Measurements from ENCODE around the gene ARID1B.
"Not testable (repeated sequence)": the region's sequence is repeated elsewhere in the genome, so short reads cannot be mapped to it uniquely, and the experiment has no call there.

The ARID1B gene

DNA sequence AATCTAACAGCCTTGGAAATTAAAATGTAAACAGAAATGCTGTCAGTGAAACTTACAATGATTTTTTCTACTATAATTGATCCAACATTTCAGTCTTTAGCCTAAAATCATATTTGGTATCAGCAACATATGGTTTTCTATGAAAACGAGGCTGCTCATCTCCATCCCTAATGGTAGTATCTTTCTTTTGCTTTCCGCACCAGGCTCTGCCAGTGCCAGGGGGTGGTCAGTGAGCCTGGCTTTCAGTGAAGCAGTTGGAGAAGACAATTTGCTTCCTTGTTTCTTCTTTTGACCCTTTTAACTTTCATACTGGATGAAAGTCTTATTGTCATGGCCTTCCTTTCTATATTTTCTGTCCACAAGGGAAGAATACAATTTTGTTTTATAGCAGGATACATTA is 258.4 kb downstream of the ARID1B start:
- H3K27me3 ChIP-seq (ENCODE audit: control insufficient read depth, insufficient read depth, low read length, poor library complexity, severe bottlenecking): no peaks in the 10 kb centered on the region
- WGBS, 2 experiments: 88 to 100% methylated on average over 2 of the region's 2 CpGs
- H3K36me3 ChIP-seq (ENCODE audit: control insufficient read depth, insufficient read depth, low read length): no peaks in the 10 kb centered on the region
- H3K4me3 ChIP-seq (ENCODE audit: insufficient read depth, low read depth, low read length): no peak overlapping the region
- no peak overlapping the region for H3K27ac ChIP-seq (ENCODE audit: insufficient read depth, low read depth, low read length, poor library complexity, severe bottlenecking)
- H3K4me1 ChIP-seq (ENCODE audit: control insufficient read depth, insufficient read depth, low read length): peaks cover 10% of the 10 kb centered on the region
- no peaks in the 10 kb centered on the region for H3K9me3 ChIP-seq (ENCODE audit: control insufficient read depth, low read length)

DNA sequence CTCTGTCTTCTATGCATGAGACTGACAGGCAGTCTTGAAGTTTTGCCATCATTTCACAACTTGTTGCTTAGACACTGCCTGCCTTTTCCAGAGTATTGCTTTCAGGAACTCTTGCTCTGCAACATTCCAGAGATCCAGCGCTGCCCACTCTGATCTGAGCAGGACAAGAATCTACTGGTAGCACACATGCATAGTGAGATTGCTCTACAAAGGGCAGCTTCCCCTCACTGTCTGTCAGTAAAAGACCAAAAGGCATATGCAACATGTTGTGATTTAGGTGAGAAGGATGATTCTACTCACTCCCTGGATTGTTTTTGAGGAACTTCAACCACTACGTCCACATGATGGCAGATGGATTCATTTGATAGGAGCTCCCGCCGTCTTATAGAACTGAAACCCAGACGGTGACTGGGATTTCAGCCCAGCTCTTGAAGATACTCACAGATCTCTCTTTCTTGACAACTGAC is 259.1 kb downstream of the ARID1B start:
- 92 to 93% methylated on average over 5 of the region's 5 CpGs for WGBS, 2 experiments
- Histone ChIP-seq H3K27ac (ENCODE audit: insufficient read depth, low read depth, low read length, poor library complexity, severe bottlenecking) (no peak overlapping the region), H3K4me3 (ENCODE audit: insufficient read depth, low read depth, low read length) (no peak overlapping the region)

DNA sequence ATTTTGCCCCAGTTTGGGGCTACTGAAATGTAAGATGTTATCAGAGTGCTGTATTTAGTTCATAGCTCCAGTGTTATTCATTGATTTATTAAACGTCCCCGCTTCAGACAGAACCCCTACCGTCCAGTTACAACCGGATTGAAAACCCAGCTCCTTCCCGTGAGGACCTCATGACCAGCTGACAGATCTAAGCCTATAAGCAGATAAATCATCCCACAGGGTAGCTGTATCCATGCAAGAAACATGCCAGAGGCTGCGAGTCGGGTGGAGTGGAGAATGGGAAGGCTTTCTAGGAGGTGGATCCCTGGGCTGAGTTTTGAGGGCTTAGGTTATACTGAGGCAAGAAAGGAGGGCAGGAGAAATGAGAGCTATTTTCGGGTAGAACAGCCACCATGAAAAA is 260.0 kb downstream of the ARID1B start:
- H3K9me3 ChIP-seq (ENCODE audit: control insufficient read depth, low read length): no peaks in the 10 kb centered on the region
- WGBS, 2 experiments: 81 to 88% methylated on average over 8 of the region's 8 CpGs
- H3K27ac ChIP-seq (ENCODE audit: insufficient read depth, low read depth, low read length, poor library complexity, severe bottlenecking): no peak overlapping the region
- H3K4me1 ChIP-seq (ENCODE audit: control insufficient read depth, insufficient read depth, low read length): peaks cover 10% of the 10 kb centered on the region
- no peaks in the 10 kb centered on the region for H3K27me3 ChIP-seq (ENCODE audit: control insufficient read depth, insufficient read depth, low read length, poor library complexity, severe bottlenecking)
- H3K4me3 ChIP-seq (ENCODE audit: insufficient read depth, low read depth, low read length): no peak overlapping the region
- no peaks in the 10 kb centered on the region for H3K36me3 ChIP-seq (ENCODE audit: control insufficient read depth, insufficient read depth, low read length)

More for the DNA sequence above, 259.1 kb downstream of the ARID1B start:
- Histone ChIP-seq H3K4me1 (ENCODE audit: control insufficient read depth, insufficient read depth, low read length) (peaks cover 10% of the 10 kb centered on the region), H3K27me3 (ENCODE audit: control insufficient read depth, insufficient read depth, low read length, poor library complexity, severe bottlenecking) (no peaks in the 10 kb centered on the region), H3K36me3 (ENCODE audit: control insufficient read depth, insufficient read depth, low read length) (no peaks in the 10 kb centered on the region), H3K9me3 (ENCODE audit: control insufficient read depth, low read length) (no peaks in the 10 kb centered on the region)

DNA sequence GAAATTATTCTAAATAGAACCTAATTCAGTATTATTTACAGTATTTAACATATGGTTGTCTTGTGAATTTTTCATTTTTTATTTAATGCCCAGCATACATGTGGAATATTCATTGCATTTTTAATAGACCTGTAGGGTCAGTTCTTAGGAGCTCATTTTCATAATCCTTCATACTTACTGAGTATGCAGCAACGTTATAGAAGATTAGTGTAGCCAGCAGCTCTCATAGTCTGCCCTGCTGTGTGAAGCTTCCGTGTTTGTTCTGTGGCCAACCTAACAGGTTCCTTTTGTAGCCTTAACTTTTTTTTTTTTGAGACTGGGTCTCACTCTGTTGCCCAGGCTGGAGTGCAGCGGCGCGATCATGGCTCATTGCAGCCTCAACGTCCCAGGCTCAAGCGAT is 261.4 kb downstream of the ARID1B start:
- no peak overlapping the region for H3K4me3 ChIP-seq (ENCODE audit: insufficient read depth, low read depth, low read length)
- H3K27ac ChIP-seq (ENCODE audit: insufficient read depth, low read depth, low read length, poor library complexity, severe bottlenecking): no peak overlapping the region
- H3K4me1 ChIP-seq (ENCODE audit: control insufficient read depth, insufficient read depth, low read length): peaks cover 10% of the 10 kb centered on the region
- 85 to 93% methylated on average over 7 of the region's 7 CpGs for WGBS, 2 experiments
- no peaks in the 10 kb centered on the region for H3K27me3 ChIP-seq (ENCODE audit: control insufficient read depth, insufficient read depth, low read length, poor library complexity, severe bottlenecking)
- H3K36me3 ChIP-seq (ENCODE audit: control insufficient read depth, insufficient read depth, low read length): no peaks in the 10 kb centered on the region
- H3K9me3 ChIP-seq (ENCODE audit: control insufficient read depth, low read length): no peaks in the 10 kb centered on the region

DNA sequence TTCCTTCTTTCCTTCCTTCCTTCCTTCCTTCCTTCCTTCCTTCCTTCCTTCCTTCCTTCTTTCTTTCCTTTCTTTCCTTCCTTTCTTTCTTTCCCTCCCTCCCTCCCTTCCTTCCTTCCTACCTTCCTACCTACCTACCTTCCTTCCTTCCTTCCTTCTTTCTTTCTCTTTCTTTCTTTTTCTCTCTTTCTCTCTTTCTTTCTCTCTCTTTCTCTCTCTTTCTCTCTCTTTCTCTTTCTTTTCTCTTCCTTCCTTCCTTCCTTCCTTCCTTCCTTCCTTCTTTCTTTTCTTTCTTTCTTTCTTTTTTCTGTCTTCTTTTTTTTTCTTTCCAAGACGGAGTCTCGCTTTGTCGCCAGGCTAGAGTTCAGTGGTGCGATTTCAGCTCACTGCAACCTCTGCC is 262.5 kb downstream of the ARID1B start:
- H3K27me3 ChIP-seq (ENCODE audit: control insufficient read depth, insufficient read depth, low read length, poor library complexity, severe bottlenecking); H3K4me3 ChIP-seq (ENCODE audit: insufficient read depth, low read depth, low read length); H3K9me3 ChIP-seq (ENCODE audit: control insufficient read depth, low read length); H3K36me3 ChIP-seq (ENCODE audit: control insufficient read depth, insufficient read depth, low read length); H3K27ac ChIP-seq (ENCODE audit: insufficient read depth, low read depth, low read length, poor library complexity, severe bottlenecking): not testable (repeated sequence)
- 95 to 96% methylated on average over 4 of the region's 4 CpGs for WGBS, 2 experiments
- H3K4me1 ChIP-seq (ENCODE audit: control insufficient read depth, insufficient read depth, low read length): peaks cover 10% of the 10 kb centered on the region

DNA sequence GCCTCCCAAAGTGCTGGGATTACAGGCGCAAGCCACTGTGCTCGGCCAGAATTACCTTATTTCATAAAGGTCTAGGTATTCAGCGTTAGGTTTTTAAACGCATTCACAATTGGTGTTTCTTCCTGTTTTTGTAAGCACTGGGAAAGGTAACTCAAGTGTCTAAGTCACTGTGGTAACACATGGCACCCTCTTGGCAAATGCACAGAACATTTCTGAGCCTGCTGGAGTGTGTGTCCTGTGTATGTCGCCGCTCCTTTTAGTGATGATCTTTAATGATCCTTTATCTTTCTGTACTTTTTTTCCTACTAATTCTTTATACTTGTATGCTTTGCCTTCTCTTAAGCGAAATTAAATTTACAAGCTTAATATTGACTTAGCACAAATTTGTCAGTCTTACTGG is 263.0 kb downstream of the ARID1B start:
- H3K4me1 ChIP-seq (ENCODE audit: control insufficient read depth, insufficient read depth, low read length): peaks cover 9% of the 10 kb centered on the region
- no peaks in the 10 kb centered on the region for H3K27me3 ChIP-seq (ENCODE audit: control insufficient read depth, insufficient read depth, low read length, poor library complexity, severe bottlenecking)
- H3K9me3 ChIP-seq (ENCODE audit: control insufficient read depth, low read length): no peaks in the 10 kb centered on the region
- WGBS, 2 experiments: 91 to 97% methylated on average over 6 to 7 of the region's 7 CpGs
- H3K27ac ChIP-seq (ENCODE audit: insufficient read depth, low read depth, low read length, poor library complexity, severe bottlenecking): no peak overlapping the region
- no peaks in the 10 kb centered on the region for H3K36me3 ChIP-seq (ENCODE audit: control insufficient read depth, insufficient read depth, low read length)
- no peak overlapping the region for H3K4me3 ChIP-seq (ENCODE audit: insufficient read depth, low read depth, low read length)

DNA sequence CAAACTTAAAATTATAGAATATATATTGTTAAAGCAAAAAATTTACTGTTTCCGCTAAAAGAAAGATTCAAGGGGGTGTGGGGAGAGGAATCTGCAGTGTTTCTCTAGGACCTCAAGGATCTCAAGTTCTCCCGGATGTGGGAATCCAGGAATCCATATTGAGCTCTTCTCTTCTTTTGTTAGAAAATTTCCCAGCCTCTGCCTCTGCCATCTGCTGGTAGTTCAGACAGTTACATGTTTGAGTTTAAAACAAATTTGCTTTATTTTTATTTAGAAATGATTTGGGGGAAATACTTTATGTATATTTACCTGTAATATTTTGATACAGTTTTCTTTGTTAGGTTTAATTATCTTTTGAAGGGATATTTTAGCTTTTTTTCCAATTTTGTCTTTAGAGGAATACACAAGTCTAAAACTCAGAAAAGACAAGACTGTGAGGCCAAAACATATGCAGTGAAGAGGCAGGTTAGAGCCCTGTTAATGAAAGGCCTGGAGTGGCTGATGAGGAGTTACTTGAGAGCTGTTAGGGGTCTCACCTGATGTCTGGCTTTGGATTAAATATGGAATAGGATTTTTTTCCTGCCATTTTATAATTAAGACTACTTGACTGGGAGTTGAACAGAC is 268.8 kb downstream of the ARID1B start:
- Histone ChIP-seq H3K9me3 (ENCODE audit: control insufficient read depth, low read length) (no peaks in the 10 kb centered on the region), H3K27ac (ENCODE audit: insufficient read depth, low read depth, low read length, poor library complexity, severe bottlenecking) (no peak overlapping the region), H3K4me3 (ENCODE audit: insufficient read depth, low read depth, low read length) (no peak overlapping the region), H3K36me3 (ENCODE audit: control insufficient read depth, insufficient read depth, low read length) (no peaks in the 10 kb centered on the region), H3K27me3 (ENCODE audit: control insufficient read depth, insufficient read depth, low read length, poor library complexity, severe bottlenecking) (no peaks in the 10 kb centered on the region), H3K4me1 (ENCODE audit: control insufficient read depth, insufficient read depth, low read length) (no peaks in the 10 kb centered on the region)
- 35 to 37% methylated on average over 2 of the region's 2 CpGs for WGBS, 2 experiments

DNA sequence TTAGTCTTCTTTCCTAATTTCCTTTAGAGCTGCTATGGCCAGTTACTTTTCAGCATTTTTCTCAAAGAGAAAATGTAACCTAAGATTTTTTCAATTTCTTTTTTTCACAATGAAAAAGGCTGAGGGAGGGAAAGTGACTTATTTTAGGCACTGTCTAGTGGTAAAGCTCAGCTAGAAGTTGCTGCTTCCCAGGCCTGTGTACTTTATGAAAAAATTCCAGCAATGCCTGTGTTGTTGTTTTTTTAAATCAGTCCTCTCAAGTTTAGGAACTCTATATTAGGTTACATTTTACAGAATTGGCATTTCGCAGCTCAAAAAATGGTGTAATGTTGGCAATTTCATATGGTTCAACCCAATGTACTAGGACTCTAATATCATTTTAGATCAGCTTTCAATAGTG is 269.6 kb downstream of the ARID1B start:
- Histone ChIP-seq H3K9me3 (ENCODE audit: control insufficient read depth, low read length) (no peaks in the 10 kb centered on the region), H3K36me3 (ENCODE audit: control insufficient read depth, insufficient read depth, low read length) (no peaks in the 10 kb centered on the region), H3K4me1 (ENCODE audit: control insufficient read depth, insufficient read depth, low read length) (no peaks in the 10 kb centered on the region), H3K4me3 (ENCODE audit: insufficient read depth, low read depth, low read length) (no peak overlapping the region), H3K27ac (ENCODE audit: insufficient read depth, low read depth, low read length, poor library complexity, severe bottlenecking) (no peak overlapping the region), H3K27me3 (ENCODE audit: control insufficient read depth, insufficient read depth, low read length, poor library complexity, severe bottlenecking) (no peaks in the 10 kb centered on the region)
- WGBS, 2 experiments: 89 to 100% methylated on average over 1 of the region's 1 CpG

DNA sequence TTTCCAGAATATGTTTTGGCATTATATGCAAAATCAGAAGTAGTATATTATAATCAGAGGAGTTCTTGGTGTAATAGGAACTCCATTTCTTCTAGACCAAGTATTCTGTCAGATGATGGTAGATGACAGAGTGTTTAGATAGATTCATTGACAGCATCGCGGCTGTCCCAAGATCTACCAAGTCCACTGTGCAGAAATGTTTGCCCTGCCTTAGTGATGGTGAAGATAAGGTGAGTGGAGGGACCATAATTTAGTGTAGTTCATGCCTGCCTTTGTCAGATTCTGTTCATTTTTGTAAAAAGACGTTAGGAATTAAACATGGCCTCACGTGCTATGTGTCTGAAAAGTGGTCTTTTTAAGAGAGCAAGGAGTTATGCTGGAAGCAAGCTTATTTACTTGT is 270.1 kb downstream of the ARID1B start:
- no peaks in the 10 kb centered on the region for H3K36me3 ChIP-seq (ENCODE audit: control insufficient read depth, insufficient read depth, low read length)
- H3K4me1 ChIP-seq (ENCODE audit: control insufficient read depth, insufficient read depth, low read length): no peaks in the 10 kb centered on the region
- WGBS, 2 experiments: 95 to 98% methylated on average over 4 of the region's 4 CpGs
- no peaks in the 10 kb centered on the region for H3K27me3 ChIP-seq (ENCODE audit: control insufficient read depth, insufficient read depth, low read length, poor library complexity, severe bottlenecking)
- H3K9me3 ChIP-seq (ENCODE audit: control insufficient read depth, low read length): no peaks in the 10 kb centered on the region
- no peak overlapping the region for H3K4me3 ChIP-seq (ENCODE audit: insufficient read depth, low read depth, low read length)
- H3K27ac ChIP-seq (ENCODE audit: insufficient read depth, low read depth, low read length, poor library complexity, severe bottlenecking): no peak overlapping the region

DNA sequence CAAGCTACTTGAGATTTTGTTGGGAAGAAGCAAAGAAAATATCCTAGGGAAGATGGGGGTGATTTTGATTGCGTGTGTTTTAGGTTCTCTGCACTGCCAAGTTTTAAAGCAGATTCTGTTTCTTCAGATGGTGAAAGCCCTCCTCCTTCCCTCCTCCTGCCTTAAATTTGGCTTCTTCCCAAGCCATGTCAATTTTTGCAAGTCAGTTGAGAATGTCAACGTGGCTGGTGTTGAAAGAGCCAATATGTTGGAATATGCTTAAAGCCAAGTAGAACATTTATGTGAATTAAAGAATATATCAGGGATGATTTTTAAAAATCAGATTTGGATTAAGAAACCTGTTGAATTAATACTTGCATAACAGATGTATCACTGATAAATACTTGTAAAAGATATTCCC is 270.8 kb downstream of the ARID1B start:
- H3K4me1 ChIP-seq (ENCODE audit: control insufficient read depth, insufficient read depth, low read length): no peaks in the 10 kb centered on the region
- no peaks in the 10 kb centered on the region for H3K27me3 ChIP-seq (ENCODE audit: control insufficient read depth, insufficient read depth, low read length, poor library complexity, severe bottlenecking)
- H3K9me3 ChIP-seq (ENCODE audit: control insufficient read depth, low read length): no peaks in the 10 kb centered on the region
- no peak overlapping the region for H3K4me3 ChIP-seq (ENCODE audit: insufficient read depth, low read depth, low read length)
- no peak overlapping the region for H3K27ac ChIP-seq (ENCODE audit: insufficient read depth, low read depth, low read length, poor library complexity, severe bottlenecking)
- H3K36me3 ChIP-seq (ENCODE audit: control insufficient read depth, insufficient read depth, low read length): no peaks in the 10 kb centered on the region
- 94 to 100% methylated on average over 1 to 2 of the region's 2 CpGs for WGBS, 2 experiments

DNA sequence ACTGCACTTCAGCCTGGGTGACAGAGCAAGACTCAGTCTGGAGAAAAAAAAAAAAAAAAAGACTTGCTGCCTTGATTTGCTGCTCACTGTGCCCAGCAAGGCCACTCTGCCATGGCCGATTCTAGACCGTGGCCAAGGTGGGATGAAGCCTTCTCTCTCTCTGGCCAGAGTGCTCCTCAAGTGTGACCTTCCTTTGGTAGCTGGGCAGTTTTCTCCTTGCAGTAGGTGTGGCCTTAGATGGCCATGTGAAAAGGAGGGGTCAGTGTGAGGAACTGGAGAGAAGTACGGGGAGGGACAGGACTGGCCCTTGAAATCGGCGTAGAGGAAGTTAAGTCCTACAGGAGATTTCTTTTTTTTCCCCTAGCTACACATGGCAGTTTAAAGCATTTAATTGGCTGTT is 272.0 kb downstream of the ARID1B start:
- Histone ChIP-seq H3K27ac (ENCODE audit: insufficient read depth, low read depth, low read length, poor library complexity, severe bottlenecking) (no peak overlapping the region), H3K4me3 (ENCODE audit: insufficient read depth, low read depth, low read length) (no peak overlapping the region), H3K4me1 (ENCODE audit: control insufficient read depth, insufficient read depth, low read length) (no peaks in the 10 kb centered on the region), H3K27me3 (ENCODE audit: control insufficient read depth, insufficient read depth, low read length, poor library complexity, severe bottlenecking) (no peaks in the 10 kb centered on the region), H3K9me3 (ENCODE audit: control insufficient read depth, low read length) (no peaks in the 10 kb centered on the region), H3K36me3 (ENCODE audit: control insufficient read depth, insufficient read depth, low read length) (no peaks in the 10 kb centered on the region)
- WGBS, 2 experiments: 87 to 89% methylated on average over 5 of the region's 5 CpGs

Data from ectodermal cell (in vitro differentiated cells).